Panc1 (cell line): ENCODE measurements around the gene GDPD5.

Source experiments
- POLR2AphosphoS5 ChIP-seq: IDR thresholded peaks from 2 replicates; pipeline ENCODE4 v1.6.1; 2012; ENCODE audit warnings: mild to moderate bottlenecking, low read depth, low read length, moderate library complexity
- SIN3A ChIP-seq: IDR thresholded peaks from 2 replicates; pipeline ENCODE4 v1.6.1; 2012; ENCODE audit warnings: low read depth, mild to moderate bottlenecking, low read length, moderate library complexity, borderline replicate concordance; ENCODE audit not compliant: insufficient read depth
- TCF7L2 ChIP-seq: IDR thresholded peaks from 2 replicates; pipeline ENCODE4 v1.6.1; 2011; ENCODE audit warnings: mild to moderate bottlenecking, low read depth, low read length, inconsistent platforms
- TF ChIP-seq, protein P1 (sequence below): fragments of 450-650 bp; IDR thresholded peaks from 2 replicates; pipeline ENCODE4 v1.5.1; 2017; ENCODE audit warnings: mild to moderate bottlenecking
- TF ChIP-seq, protein P2 (sequence below), 2 experiments: IDR thresholded peaks; 2 replicates each; pipeline ENCODE4 v1.6.1; 2011 to 2012; ENCODE audit warnings: low read depth in 2 of 2, control low read depth in 1 of 2, low read length in 1 of 2, mild to moderate bottlenecking in 1 of 2, moderate library complexity in 1 of 2; ENCODE audit not compliant: insufficient read depth in 1 of 2

DNA sequence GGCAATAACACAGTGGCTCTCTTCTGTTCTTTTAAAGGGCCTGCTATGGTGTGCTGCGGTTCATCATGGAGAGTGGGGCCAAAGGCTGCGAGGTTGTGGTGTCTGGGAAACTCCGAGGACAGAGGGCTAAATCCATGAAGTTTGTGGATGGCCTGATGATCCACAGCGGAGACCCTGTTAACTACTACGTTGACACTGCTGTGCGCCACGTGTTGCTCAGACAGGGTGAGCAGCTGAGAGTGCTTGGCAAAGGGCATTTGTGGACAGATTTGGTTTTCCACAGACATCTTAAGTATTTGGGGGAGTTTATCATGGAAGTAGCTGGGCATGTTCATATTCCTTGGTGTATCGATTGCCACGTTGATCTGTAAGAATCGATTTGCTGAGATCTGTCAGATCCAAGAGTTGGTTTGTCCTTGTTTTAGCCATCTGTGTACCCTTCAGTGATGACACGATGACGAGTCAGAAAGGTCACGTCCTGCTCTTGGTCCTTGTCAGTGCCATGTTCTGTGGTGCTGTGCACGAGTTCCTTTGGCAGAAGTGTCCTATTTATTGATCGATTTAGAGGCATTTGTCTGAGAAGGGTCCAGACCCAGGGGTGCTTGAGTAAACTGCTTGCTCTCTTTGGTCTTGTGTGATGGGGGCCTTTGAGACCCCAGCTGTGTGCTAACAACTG lies 121.6 kb downstream of the GDPD5 start:
- TF ChIP-seq, protein P1, sequence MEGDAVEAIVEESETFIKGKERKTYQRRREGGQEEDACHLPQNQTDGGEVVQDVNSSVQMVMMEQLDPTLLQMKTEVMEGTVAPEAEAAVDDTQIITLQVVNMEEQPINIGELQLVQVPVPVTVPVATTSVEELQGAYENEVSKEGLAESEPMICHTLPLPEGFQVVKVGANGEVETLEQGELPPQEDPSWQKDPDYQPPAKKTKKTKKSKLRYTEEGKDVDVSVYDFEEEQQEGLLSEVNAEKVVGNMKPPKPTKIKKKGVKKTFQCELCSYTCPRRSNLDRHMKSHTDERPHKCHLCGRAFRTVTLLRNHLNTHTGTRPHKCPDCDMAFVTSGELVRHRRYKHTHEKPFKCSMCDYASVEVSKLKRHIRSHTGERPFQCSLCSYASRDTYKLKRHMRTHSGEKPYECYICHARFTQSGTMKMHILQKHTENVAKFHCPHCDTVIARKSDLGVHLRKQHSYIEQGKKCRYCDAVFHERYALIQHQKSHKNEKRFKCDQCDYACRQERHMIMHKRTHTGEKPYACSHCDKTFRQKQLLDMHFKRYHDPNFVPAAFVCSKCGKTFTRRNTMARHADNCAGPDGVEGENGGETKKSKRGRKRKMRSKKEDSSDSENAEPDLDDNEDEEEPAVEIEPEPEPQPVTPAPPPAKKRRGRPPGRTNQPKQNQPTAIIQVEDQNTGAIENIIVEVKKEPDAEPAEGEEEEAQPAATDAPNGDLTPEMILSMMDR = no peak
- TF ChIP-seq, protein P2, sequence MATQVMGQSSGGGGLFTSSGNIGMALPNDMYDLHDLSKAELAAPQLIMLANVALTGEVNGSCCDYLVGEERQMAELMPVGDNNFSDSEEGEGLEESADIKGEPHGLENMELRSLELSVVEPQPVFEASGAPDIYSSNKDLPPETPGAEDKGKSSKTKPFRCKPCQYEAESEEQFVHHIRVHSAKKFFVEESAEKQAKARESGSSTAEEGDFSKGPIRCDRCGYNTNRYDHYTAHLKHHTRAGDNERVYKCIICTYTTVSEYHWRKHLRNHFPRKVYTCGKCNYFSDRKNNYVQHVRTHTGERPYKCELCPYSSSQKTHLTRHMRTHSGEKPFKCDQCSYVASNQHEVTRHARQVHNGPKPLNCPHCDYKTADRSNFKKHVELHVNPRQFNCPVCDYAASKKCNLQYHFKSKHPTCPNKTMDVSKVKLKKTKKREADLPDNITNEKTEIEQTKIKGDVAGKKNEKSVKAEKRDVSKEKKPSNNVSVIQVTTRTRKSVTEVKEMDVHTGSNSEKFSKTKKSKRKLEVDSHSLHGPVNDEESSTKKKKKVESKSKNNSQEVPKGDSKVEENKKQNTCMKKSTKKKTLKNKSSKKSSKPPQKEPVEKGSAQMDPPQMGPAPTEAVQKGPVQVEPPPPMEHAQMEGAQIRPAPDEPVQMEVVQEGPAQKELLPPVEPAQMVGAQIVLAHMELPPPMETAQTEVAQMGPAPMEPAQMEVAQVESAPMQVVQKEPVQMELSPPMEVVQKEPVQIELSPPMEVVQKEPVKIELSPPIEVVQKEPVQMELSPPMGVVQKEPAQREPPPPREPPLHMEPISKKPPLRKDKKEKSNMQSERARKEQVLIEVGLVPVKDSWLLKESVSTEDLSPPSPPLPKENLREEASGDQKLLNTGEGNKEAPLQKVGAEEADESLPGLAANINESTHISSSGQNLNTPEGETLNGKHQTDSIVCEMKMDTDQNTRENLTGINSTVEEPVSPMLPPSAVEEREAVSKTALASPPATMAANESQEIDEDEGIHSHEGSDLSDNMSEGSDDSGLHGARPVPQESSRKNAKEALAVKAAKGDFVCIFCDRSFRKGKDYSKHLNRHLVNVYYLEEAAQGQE (IDR thresholded peaks at IDR 0.05; ENCODE audit: insufficient read depth in 1 of 2, low read depth in 2 of 2, low read length in 1 of 2) = no peak
- TF ChIP-seq POLR2AphosphoS5 (no peak; the same call in 1 of the 2 replicates), SIN3A (no peak), TCF7L2 (no peak)
